COR-L47 (cell line): Measurements from ENCODE around the gene GLI3.

Experiments
- DNase-seq: peaks from one replicate; lab custom pipeline; 2025; lab: John Stamatoyannopoulos, UW

Gene GLI3

DNA sequence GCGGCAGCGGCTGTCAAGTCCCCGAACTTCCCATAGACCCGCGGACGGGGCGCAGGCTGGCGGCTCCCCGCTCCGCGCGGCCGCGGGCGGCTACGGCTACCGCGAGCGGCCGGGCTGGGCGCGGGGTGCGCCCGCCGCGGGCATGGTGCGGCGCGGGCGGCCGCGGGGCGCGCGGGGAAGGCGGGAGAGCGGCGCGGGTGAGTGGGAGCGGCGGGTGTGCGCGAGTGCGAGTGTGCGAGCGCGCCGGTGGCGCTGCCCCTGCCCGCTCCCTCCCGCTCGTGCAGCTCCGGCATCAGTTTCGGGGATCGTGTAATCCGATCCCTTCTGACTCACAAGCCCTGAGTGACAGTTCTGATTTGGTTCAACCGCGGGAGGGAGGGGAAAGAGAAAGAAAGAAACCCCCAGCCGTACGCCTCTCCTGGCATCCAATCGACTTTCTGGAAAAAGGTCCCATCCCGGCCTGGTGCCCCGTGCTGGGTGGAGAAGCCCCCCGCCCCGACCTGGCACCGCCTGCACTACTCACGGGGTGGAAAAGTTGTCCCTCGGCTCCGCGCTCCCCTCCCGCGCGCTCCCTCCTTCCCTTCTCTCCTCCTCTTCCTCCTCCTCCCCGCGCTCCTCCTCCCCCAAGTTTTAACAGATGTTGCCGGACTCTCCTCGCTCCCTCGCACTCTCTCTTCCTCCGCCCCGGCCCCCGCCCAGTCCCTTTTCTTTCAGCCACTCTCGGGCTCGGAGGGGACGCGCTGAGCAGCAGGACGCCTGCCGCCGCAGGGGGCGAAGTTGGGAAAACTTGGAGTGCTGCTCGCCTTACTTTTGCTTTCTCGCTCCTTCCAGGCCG lies at the start of gene GLI3:
GLI3 (minus strand) TSS at position 234 of the 835 bp plus-strand sequence. CDS start 13,956 bp downstream, outside the sequence.
- no peak for DNase-seq

DNA sequence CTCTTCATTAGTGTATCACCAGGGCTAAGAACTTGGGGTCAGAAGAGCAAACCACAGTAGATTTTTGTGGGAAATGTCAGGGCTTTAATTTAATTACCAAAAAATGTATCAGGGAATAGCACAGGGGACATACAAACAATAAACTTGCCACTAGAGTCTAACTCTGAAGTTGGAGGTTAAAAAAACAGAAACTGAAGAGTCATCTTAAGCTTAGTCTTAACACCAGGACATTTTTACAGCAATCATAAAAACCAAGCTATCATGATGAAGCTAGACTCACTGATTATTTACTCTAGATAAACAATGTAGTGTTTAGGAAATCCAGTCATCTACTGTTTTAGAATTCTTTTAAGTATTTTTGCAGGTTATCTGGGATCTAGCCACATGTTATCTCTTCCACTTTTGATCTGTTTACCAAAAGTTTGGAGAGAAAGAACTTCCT lies 48.4 kb upstream of the GLI3 start:
- DNase-seq = no peak

DNA sequence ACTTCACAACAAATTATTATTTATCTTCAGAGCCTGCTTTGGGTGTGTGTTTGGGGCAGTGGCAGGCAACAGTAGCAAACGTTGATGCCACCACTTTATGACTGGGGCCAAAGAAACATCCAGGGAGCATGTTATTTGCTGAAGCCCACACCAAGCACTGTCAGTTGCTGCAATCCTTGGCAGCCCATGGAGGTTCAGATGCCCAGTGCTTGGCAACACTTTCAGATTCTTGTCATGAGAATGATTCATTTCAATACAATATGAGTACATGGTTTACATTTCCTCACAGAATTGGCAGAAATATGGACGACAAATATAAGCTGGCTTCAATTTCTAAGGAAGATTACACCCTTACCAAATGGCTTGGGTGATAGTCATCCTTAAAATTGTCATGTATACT lies 46.5 kb upstream of the GLI3 start:
- DNase-seq = no peak

DNA sequence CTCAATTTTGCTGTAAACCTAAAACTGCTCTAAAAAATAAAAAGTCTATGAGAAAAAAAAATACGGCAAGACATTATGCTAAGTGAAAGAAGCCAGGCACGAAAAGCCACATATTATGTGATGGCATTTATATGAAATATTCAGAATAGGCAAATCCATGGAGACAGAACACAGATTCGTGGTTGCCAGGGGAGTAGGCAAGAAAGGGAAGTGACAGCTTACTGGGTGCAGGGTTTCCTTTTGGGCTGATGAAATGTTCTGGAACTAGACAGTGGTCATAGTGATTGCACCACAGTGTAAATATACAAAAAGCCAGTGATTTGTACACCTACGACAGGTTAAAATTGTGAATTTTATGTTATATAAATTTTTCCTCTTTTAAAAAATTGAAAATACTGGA lies 41.3 kb upstream of the GLI3 start:
- DNase-seq = no peak

DNA sequence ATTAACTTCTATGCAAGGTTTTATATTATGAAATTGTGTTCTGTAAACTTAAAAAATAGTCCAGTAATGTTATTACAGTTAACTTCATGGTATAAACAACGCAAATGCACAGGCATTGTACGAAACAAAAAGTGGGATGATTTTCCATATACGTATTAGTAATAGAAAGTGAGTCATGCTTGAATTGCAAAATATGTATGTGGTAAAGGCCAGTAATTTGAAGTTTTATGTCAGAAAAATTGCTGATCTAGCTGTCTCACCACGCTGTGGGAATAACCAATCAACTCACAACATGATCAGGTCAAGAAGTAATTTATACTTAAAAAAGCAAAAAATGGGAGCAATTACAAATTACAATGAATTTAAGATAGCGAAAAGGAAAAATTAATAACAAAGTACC lies 37.0 kb upstream of the GLI3 start:
- DNase-seq = no peak

DNA sequence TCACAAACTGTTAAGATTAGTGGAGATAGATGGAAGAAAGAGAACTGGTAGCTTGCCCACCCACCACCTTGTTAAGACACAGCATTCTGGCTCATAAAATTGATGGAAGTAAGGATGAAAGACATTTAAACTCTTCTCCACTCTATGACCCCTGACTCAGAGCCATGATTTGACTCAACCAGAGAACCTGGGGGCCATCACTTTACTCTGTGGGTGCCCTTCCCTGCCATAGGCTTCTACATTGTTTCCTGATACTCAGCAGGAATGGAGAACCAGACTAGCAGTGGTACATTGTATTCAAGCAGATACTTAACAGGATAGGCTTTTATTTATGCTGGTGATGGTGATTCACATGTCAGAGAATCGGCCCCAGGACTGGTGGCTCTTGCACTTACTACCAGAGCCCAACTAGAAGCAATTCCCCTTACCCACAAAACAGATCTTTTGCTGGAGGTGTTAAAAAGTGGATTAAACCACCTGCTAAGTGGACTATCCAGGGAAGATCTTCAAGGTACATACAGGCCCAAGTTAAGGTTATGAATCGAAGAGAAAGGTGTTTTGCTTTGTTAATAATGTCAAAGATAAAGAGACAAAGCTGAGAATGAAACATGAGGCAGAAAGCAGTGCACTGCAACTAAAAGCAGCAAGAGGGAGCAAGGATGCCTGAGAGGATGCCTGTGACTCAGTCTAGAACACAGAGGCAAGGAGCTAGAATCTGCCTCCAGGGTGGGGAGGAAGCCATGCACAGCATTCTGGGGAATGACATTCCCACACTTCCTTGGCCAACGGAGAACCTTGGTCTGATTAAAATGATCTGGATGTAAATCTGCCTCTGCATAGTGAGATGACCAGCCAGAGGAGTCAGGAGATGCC lies 36.0 kb upstream of the GLI3 start:
- no peak for DNase-seq

DNA sequence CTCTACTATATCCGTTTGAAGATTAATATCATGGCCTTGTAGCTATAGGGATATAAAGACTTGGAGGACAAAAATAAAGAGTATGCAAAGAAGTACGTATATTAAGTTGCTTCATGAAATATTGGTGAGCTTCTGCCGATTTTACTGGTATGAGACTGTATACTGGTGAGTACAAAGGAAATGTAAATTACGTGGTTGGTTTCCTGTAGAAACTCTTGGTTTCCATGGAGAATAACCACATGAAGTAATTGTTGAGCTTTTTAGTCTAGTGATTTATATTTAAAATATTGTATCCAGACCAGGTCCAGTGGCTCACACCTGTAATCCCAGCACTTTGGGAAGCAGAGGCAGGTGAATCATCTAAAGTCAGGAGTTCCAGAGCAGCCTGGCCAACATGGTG lies 32.2 kb upstream of the GLI3 start:
- no peak for DNase-seq

DNA sequence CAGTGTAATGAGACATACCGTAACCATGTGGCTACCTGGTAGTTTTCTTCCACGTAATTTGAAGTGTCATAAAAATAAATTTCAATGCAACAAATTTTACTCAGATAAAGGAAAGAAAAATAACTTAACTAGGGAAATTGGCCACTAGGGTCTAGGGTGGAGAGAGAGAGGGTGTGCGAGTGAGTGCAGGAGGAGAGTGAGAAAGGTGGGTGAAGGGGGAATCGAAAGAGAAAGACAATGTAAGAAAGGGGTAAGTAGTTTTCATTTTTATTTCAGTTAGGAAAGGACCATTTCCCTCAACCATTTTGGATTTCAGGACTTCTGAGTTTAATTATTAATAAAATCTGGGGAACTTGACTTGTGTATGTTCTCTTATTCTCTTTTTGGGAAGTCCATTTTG lies 27.7 kb upstream of the GLI3 start:
- DNase-seq = no peak

DNA sequence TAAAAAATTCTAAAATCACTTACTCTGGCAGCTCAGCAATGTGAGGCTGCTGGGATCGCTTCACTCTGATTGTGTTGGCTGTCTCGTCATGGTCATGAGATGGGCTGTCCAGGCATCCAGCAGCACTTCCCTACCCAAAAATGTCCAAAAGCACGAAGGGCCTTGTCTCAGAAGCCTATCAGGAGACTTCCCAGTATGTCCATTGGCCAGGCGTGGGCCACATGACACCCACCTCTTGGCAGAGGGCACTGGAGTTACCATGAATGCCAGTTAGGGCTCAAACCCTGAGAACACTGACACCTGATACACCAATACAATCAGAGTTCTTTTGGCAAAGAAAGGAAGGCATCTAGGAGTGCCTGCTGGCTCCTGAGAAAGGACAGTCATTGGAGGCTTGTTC lies 27.0 kb upstream of the GLI3 start:
- DNase-seq = no peak

DNA sequence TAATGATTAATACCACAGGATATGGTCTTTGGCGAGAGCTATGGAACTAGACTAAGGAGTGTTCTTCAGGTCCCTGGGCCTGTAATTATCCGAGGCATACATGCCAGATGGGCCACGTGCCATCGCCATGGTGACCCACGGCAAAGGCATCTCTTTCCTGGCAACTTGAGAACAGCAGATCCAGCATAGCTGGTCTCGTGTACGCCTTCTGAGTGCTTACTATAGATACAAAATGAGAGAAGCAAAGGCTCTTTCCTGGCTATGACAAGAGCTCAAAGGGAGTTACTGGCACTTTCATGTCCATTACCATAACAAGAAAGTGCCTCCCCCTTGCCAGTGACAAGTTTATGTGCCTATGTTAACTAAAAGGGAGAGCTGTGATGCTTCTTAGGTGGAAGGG lies 26.0 kb upstream of the GLI3 start:
- DNase-seq = no peak

DNA sequence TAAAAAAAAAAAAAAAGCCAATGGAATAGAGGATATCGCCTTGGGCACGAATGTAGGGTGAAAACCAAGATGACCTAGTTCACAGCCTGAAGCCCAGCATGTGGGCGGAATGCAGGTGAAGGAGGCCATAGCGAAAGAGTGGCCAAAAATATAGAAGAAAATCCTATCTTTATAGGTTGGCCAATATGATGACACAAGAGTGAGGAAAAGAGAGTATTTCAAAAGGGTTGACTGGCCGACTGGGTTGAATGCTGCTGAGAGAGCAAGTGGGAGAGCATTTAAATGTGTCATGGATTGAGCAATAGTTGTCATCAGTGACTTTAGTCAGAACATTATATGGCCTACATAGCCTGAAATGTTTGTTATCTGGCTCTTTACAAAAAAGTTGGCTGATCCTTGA lies 17.2 kb upstream of the GLI3 start:
- no peak for DNase-seq

DNA sequence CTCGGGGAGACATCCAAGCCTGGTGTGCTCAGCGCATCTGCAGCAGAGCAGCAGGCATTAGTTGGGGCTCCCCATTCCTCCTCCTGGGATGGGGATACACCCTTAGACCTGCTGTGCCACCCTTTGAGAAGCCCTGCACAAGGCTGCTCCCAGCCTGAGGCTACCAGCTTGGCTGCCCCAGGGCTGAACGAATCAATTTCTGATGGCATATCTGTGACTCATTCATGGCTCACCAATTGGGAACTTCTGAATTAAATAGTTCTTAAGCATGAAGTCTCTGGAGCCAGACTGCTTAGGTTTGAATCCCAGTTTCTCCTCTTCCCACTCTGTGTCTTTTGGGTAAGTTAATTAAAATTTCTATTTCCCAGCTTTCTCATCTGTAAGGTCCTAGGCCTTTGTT lies 16.3 kb upstream of the GLI3 start:
- DNase-seq = no peak

DNA sequence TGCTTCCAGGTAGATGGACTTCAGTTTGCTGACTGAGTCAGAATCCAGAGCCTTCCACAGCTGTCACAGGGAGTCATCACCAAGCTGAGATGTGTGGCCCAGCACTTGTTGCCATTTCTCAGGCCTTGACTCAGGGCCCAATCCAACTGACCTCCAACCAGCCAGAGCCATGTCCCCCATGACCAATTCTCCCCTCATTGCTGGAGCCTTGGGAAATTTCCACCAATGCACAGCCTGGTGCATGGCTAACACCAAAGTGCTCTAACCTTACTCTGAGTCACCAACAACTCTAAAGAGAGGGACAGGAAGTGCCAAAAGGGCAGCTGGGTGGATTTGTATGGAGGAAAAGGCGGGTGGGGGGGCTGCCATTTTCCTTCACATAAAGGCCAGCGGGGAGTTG lies 13.4 kb upstream of the GLI3 start:
- DNase-seq = no peak

DNA sequence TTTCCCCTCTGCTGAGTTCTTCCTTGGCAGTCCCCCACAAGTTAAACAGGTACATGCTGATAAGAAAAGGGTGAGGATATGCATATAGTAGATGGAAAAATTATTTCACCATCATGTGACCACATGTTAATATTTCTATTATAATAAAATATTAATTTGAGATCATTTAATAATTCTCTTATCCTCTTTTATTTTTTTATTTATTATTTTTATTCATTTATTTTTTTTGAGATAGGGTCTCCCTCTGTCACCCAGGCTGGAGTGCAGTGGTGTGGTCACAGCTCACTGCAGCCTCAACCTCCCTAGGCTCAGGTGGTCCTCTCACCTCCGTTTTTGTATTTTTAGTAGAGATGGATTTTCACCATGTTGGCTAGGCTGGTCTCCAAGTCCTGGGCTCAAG lies 11.6 kb upstream of the GLI3 start:
- no peak for DNase-seq

DNA sequence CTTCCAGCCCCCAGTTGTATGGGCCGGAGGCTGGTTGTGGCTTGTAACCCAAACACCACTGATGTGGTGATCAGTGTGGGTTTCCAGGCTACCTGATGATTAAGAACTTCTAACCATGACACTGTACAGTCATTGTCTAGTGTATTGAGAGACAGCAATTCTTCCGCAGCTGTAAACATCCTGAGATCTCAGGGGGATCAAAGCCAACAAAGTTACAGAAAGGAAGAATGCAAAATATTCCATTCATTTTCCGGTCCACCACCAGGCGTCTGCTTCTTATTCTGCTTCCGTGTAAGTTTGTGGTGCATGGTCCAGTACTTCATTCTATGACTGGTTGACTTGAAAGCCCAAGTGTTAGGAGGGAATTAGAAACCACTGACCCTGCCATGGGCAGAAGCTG lies 10.3 kb upstream of the GLI3 start:
- DNase-seq = no peak

DNA sequence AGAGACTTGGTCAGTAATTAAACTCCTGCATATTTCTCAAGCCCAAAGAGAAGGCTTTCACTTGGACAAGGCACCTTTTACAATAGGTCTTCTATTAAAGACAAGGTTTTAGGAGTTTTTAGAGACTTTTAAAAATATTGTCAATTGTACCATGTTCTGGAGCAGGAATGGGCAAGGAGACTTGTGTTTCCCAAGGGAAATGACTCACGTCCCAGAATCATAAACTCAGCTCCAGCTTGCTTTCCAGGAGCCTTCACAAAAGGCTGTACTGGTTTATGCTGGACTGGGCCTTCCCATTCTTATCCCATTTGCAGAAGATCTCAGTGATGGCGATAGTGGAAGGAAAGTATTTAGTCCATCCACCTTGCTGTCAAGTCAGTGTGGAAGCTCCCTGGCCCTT lies 7.8 kb upstream of the GLI3 start:
- no peak for DNase-seq

DNA sequence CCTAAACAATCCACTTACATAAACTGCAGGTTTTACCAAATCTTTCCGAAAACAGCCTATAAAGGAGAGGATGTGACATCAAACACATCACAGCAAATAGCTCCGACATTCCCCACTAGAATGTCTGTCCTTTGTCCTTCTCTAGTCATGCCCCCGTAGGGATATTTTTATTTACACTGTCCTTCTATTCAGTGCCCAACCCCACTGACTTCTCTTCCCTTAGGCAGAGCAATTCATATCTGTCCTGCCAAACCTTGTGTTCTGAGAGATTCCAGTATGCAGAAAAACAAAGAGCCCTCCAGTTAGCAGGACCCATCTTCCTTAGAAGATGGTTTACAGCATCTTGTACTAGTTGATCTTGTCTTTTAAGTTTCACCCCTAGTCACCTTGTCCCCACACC lies 5.4 kb upstream of the GLI3 start:
- DNase-seq = no peak

DNA sequence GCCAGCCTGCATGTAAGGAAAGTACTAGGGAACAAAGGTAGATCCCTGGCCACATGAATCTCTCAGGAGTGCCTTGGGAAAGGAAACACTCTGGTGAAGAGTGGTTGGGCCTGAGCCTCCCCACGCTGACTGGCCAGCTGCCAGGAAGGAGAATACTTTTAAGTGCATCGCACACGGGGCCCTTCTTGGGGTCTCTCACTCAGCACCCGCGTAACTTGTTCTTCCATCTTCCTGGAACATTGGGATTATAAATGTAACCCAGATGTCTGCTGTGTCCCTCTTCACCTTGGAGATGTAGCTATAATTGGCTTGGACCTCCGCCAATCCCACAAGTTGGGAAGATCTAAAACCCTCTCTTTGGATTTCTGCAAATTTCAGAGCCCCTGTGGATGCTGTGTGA lies 4.4 kb upstream of the GLI3 start:
- no peak for DNase-seq

DNA sequence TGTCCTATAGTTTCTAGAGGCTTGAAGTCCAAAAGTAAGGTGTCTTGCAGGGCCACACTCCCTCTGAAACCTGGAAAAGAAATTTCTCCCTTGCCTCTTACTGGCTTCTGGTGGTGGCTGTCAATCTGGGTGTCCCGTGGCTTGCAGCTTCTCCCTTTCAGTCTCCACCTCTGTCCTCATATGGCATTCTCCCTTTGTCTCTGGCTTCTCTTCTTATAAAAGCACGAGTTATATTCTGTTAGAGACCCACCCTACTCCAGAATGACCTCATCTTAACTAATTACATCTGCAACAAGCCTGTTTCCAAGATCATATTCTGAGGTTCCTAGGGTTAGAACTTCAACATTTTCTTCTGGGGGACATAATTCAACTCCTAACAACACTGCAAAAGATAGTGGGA lies 3.4 kb upstream of the GLI3 start:
- no peak for DNase-seq

DNA sequence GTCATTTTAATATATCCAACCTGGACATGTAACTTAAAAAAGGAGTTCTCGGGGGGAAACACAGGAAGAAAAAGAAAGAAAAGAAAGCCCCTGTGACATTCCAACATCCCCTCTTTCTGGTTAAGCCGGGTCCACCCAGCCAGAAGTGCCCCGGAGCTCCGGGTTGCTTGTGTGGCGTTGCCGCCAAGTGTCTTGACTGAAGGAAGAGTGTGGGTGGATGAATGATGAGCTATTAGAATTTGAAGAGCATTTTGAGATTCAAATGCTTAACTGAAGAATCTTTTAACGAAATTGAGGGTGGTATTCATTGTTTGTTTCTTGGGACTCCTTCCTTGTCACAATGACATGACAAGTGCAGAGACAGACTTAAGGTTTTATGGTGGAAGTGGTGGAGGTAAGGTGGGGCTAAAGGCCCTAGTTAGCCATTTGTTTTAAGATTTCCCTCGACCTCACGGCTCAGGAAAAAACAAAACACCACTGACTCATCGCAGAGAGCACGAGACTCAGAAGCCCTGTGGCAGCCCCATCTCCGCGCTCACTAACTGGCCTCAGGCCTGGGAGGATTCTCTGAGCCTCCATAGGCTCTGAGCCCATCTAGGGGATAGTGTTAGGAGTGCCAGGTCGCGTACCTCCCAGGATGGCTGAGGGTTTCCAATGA lies 1.8 kb upstream of the GLI3 start:
- no peak for DNase-seq

DNA sequence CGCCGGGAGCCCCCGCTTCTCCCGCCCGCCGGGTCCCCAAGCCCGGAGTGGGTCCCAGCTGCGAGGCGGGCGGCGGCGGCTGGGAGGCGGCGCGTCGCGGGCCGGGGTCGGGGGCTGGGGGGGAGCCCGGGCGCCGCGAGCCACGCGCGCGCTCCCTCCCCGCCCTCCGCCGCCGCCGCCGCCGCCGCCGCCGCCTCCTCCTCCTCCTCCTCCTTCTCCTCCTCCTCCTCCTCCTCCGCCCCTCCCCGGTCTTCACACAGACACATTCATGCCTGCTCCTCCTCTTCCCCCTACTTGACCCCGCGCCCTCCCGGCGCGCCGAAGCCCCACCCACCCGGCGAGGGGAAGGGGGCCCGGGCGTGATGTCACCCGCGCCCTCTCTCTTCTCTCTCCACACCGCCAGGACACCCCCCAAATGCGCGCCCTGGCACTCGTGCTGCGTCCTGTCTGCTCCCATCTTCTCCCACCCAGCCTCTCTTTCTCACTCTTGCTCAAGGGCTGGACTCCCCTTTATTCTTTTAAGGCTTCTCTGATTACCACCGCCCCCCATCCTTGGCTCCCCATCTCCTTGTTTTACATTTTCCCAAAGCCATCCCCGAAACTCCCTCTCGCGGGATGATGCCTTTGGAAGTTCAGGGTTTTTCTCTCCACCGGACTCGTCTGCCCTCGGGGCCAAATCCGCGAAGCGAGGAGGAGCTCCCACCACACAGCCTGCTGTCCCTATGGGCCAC lies 967 bp upstream of the GLI3 start:
- DNase-seq = no peak
